ENCODE results near the gene ZNF664. TPM values are rescaled to one million over a fixed set of nuclear protein-coding genes. Genes with fewer than 3 reads are reported as not detected.

The ZNF664 gene
- total RNA-seq, 2 experiments from 2014 or later, result 13.4 to 19.0 TPM

GRCh38 chr12:123989753-123990152 lies 16.7 kb downstream of the ZNF664 start:
- H3K4me1 ChIP-seq (ENCODE audit: insufficient read depth, low read length), result no peaks in the 10 kb centered on the region
- H3K27me3 Mint-ChIP-seq, result no peaks in the 10 kb centered on the region
- peaks cover 73% of the 10 kb centered on the region for H3K36me3 Mint-ChIP-seq (ENCODE audit: low read depth)
- no peak overlapping the region for H3K4me3 Mint-ChIP-seq
- peaks cover 49% of the 10 kb centered on the region for H3K36me3 ChIP-seq (ENCODE audit: insufficient read depth, low read length)
- no peak for DNase-seq
- ChIA-PET POLR2A (no interaction called here), CTCF (no interaction called here)
- intact Hi-C loops (cut with DNase I, micrococcal nuclease), result loop anchor here in 1 of 2 experiments (10.0 kb wide), 2 partner anchors 245 to 355 kb away; partner anchors contain the start of genes EIF2B1 and GTF2H3
- H3K4me3 ChIP-seq (ENCODE audit: low read length), result no peak overlapping the region
- no peak overlapping the region for H3K27ac ChIP-seq (ENCODE audit: low read depth in 1 of 2, low read length in 2 of 2)
- H3K4me1 Mint-ChIP-seq (ENCODE audit: low read depth), result peaks cover 14% of the 10 kb centered on the region
- TF ChIP-seq, protein P1, sequence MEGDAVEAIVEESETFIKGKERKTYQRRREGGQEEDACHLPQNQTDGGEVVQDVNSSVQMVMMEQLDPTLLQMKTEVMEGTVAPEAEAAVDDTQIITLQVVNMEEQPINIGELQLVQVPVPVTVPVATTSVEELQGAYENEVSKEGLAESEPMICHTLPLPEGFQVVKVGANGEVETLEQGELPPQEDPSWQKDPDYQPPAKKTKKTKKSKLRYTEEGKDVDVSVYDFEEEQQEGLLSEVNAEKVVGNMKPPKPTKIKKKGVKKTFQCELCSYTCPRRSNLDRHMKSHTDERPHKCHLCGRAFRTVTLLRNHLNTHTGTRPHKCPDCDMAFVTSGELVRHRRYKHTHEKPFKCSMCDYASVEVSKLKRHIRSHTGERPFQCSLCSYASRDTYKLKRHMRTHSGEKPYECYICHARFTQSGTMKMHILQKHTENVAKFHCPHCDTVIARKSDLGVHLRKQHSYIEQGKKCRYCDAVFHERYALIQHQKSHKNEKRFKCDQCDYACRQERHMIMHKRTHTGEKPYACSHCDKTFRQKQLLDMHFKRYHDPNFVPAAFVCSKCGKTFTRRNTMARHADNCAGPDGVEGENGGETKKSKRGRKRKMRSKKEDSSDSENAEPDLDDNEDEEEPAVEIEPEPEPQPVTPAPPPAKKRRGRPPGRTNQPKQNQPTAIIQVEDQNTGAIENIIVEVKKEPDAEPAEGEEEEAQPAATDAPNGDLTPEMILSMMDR (IDR thresholded peaks at IDR 0.05), result no peak
- H3K9me3 ChIP-seq (ENCODE audit: control insufficient read depth in 1 of 2, insufficient read depth in 1 of 2, low read length in 2 of 2), result no peaks in the 10 kb centered on the region
- no peak overlapping the region for H3K27ac Mint-ChIP-seq
- H3K9me3 Mint-ChIP-seq, result no peaks in the 10 kb centered on the region
- no peaks in the 10 kb centered on the region for H3K27me3 ChIP-seq (ENCODE audit: control insufficient read depth in 1 of 2, insufficient read depth in 2 of 2, low read length in 2 of 2)
- ATAC-seq (ENCODE audit: poor library complexity), result no peak

DNA sequence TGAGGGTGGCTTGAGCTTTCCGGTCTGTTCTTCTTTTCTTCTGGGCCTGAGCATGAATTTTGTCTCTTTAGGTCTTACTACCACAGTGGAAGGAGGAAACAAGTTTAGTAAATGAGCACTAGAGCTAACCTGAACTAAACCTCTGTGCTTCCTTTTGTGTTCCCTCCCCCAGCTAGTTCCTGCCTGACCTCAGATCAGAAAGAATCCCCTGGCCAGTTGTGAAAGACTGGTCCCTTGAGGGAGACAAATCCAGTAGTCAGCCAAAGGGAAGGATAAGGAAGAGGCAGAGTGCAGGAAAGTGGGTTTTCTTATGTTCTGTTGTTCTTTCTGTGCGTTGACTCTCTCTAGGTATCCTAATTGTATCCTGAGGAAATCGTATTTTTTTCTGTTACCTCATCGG lies 17.5 kb downstream of the ZNF664 start:
- Histone ChIP-seq H3K27me3 (ENCODE audit: control insufficient read depth in 1 of 2, insufficient read depth in 2 of 2, low read length in 2 of 2) (no peaks in the 10 kb centered on the region), H3K36me3 (ENCODE audit: insufficient read depth, low read length) (peaks cover 49% of the 10 kb centered on the region), H3K27ac (ENCODE audit: low read depth in 1 of 2, low read length in 2 of 2) (no peak overlapping the region), H3K9me3 (ENCODE audit: control insufficient read depth in 1 of 2, insufficient read depth in 1 of 2, low read length in 2 of 2) (no peaks in the 10 kb centered on the region), H3K4me3 (ENCODE audit: low read length) (no peak overlapping the region), H3K4me1 (ENCODE audit: insufficient read depth, low read length) (peaks cover 4% of the 10 kb centered on the region)
- ATAC-seq (ENCODE audit: poor library complexity), result no peak
- Mint-ChIP-seq H3K27ac (no peak overlapping the region), H3K36me3 (ENCODE audit: low read depth) (peaks cover 79% of the 10 kb centered on the region), H3K9me3 (no peaks in the 10 kb centered on the region), H3K27me3 (no peaks in the 10 kb centered on the region), H3K4me1 (ENCODE audit: low read depth) (peaks cover 22% of the 10 kb centered on the region), H3K4me3 (no peak overlapping the region)
- ChIA-PET CTCF (no interaction called here), POLR2A (no interaction called here)
- intact Hi-C loops (cut with DNase I, micrococcal nuclease), result no loop called here
- TF ChIP-seq, protein P1 (IDR thresholded peaks at IDR 0.05), result no peak
- no peak for DNase-seq

GRCh38 chr12:123991372-123991951 lies 18.4 kb downstream of the ZNF664 start:
- H3K4me3 ChIP-seq (ENCODE audit: low read length), result no peak overlapping the region
- peaks cover 31% of the 10 kb centered on the region for H3K4me1 Mint-ChIP-seq (ENCODE audit: low read depth)
- H3K27ac ChIP-seq (ENCODE audit: low read depth in 1 of 2, low read length in 2 of 2), result no peak overlapping the region
- H3K27me3 ChIP-seq (ENCODE audit: control insufficient read depth in 1 of 2, insufficient read depth in 2 of 2, low read length in 2 of 2), result no peaks in the 10 kb centered on the region
- intact Hi-C loops (cut with DNase I, micrococcal nuclease), result no loop called here
- peaks cover 85% of the 10 kb centered on the region for H3K36me3 Mint-ChIP-seq (ENCODE audit: low read depth)
- H3K27ac Mint-ChIP-seq, result no peak overlapping the region
- no peaks in the 10 kb centered on the region for H3K9me3 Mint-ChIP-seq
- ChIA-PET CTCF (interaction anchor here (0.6 kb wide), 1 partner anchor 30 kb away, joined by 3 read pairs; no protein-coding TSS in a partner anchor), POLR2A (no interaction called here)
- no peaks in the 10 kb centered on the region for H3K27me3 Mint-ChIP-seq
- ATAC-seq (ENCODE audit: poor library complexity), result no peak
- no peaks in the 10 kb centered on the region for H3K9me3 ChIP-seq (ENCODE audit: control insufficient read depth in 1 of 2, insufficient read depth in 1 of 2, low read length in 2 of 2)
- no peak for DNase-seq
- peaks cover 6% of the 10 kb centered on the region for H3K4me1 ChIP-seq (ENCODE audit: insufficient read depth, low read length)
- no peak overlapping the region for H3K4me3 Mint-ChIP-seq
- TF ChIP-seq, protein P1 (IDR thresholded peaks at IDR 0.05), result no peak
- H3K36me3 ChIP-seq (ENCODE audit: insufficient read depth, low read length), result peaks cover 54% of the 10 kb centered on the region

All from CD4-positive, alpha-beta T cell (primary cell).